Measurements from ENCODE around the gene KCTD3. TPM values are rescaled to one million over a fixed set of nuclear protein-coding genes. Genes with fewer than 3 reads are reported as not detected.

Gene KCTD3
- total RNA-seq, 1 experiment from 2014 or later, result 46.7 TPM

DNA sequence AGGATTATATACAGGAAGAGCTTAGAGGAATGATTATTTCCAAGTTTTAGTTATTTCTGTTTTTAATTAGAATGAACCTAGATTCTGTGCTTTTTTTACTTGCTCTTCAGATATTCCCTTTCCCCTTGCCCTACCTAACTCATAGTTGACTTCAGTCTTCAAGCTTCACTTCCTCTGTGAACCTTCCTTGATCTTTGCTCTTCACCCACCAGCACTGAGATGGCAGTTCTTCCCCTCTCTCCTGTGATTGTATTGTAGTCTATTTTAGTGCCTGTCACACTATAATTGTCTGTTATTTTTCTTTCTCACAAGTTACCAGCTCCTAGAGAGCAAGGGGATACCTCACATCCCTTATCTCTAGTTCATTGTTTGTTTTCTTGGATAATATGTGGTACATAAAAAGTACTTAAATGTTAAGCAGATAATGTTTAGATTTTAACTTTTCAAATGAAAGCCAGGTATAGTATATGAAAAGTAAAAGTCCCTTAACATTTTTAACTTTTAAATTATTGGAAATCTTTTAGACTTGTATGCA lies 33.2 kb downstream of the KCTD3 start:
- BruUV-seq (replicated peaks), result no TSS peak

More for the DNA sequence above, 33.2 kb downstream of the KCTD3 start:
- ChIA-PET POLR2A (no interaction called here), RAD21 (ENCODE audit: low non-redundant PET in 1 of 2, low total read pairs in 2 of 2, uncharacterized antibody in 2 of 2, unreplicated experiment in 2 of 2) (no interaction called here), CTCF (no interaction called here)
- H3K27ac ChIP-seq (ENCODE audit: low read depth, low read length), result no peak overlapping the region
- H3K9ac ChIP-seq (ENCODE audit: low read length), result no peak overlapping the region
- H3K4me1 ChIP-seq (ENCODE audit: control insufficient read depth in 1 of 2, insufficient read depth in 2 of 2, low read length in 2 of 2), result peaks cover 3 to 4% of the 10 kb centered on the region in 2 experiments; a peak in 2 of 4 replicates
- TF ChIP-seq, protein P1, sequence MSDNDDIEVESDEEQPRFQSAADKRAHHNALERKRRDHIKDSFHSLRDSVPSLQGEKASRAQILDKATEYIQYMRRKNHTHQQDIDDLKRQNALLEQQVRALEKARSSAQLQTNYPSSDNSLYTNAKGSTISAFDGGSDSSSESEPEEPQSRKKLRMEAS (IDR thresholded peaks at IDR 0.05), result no peak
- TF ChIP-seq, protein P2, sequence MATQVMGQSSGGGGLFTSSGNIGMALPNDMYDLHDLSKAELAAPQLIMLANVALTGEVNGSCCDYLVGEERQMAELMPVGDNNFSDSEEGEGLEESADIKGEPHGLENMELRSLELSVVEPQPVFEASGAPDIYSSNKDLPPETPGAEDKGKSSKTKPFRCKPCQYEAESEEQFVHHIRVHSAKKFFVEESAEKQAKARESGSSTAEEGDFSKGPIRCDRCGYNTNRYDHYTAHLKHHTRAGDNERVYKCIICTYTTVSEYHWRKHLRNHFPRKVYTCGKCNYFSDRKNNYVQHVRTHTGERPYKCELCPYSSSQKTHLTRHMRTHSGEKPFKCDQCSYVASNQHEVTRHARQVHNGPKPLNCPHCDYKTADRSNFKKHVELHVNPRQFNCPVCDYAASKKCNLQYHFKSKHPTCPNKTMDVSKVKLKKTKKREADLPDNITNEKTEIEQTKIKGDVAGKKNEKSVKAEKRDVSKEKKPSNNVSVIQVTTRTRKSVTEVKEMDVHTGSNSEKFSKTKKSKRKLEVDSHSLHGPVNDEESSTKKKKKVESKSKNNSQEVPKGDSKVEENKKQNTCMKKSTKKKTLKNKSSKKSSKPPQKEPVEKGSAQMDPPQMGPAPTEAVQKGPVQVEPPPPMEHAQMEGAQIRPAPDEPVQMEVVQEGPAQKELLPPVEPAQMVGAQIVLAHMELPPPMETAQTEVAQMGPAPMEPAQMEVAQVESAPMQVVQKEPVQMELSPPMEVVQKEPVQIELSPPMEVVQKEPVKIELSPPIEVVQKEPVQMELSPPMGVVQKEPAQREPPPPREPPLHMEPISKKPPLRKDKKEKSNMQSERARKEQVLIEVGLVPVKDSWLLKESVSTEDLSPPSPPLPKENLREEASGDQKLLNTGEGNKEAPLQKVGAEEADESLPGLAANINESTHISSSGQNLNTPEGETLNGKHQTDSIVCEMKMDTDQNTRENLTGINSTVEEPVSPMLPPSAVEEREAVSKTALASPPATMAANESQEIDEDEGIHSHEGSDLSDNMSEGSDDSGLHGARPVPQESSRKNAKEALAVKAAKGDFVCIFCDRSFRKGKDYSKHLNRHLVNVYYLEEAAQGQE (IDR thresholded peaks at IDR 0.05; ENCODE audit: low read depth), result no peak
- TF ChIP-seq SIN3A (IDR thresholded peaks at IDR 0.05; ENCODE audit: low read depth), result no peak
- TF ChIP-seq ELF1 (IDR thresholded peaks at IDR 0.05; ENCODE audit: borderline replicate concordance, low read depth), result no peak
- TF ChIP-seq EZH2phosphoT487 (IDR thresholded peaks at IDR 0.05; ENCODE audit: borderline replicate concordance), result no peak
- no peak for ATAC-seq
- H2AFZ ChIP-seq (ENCODE audit: low read depth, low read length, poor library complexity, severe bottlenecking), result no peak overlapping the region
- no peaks in the 10 kb centered on the region for H3K9me2 ChIP-seq (ENCODE audit: insufficient read depth)
- H3K4me2 ChIP-seq (ENCODE audit: low read length), result no peak overlapping the region
- no peaks in the 10 kb centered on the region for H3K9me3 ChIP-seq (ENCODE audit: control insufficient read depth in 1 of 2, insufficient read depth in 1 of 2, low read depth in 1 of 2, low read length in 2 of 2)
- H3K4me3 ChIP-seq (replicated peaks in 1 of 2; ENCODE audit: low read depth in 1 of 2, low read length in 2 of 2), result no peak overlapping the region
- H3K27me3 ChIP-seq (ENCODE audit: insufficient read depth, low read length), result no peaks in the 10 kb centered on the region
- H3K36me3 ChIP-seq (ENCODE audit: control insufficient read depth in 1 of 2, insufficient read depth in 2 of 2, low read length in 2 of 2), result peaks cover 11 to 13% of the 10 kb centered on the region in 2 experiments; a peak in 2 of 4 replicates
- H4K20me1 ChIP-seq (ENCODE audit: insufficient read depth), result no peaks in the 10 kb centered on the region
- DNase-seq (ENCODE audit: low read depth, low spot score), result no peak
- intact Hi-C loops (cut with micrococcal nuclease), result no loop called here
- H3K79me2 ChIP-seq (ENCODE audit: insufficient read depth, low read length), result no peaks in the 10 kb centered on the region
